ENCODE results near the gene ATRIP. TPM values are rescaled to one million over a fixed set of nuclear protein-coding genes. Genes with fewer than 3 reads are reported as not detected.

ATRIP gene
- total and polyA plus RNA-seq, 2 of the 4 experiments (the other 2 are of a cell fraction): 6.8 to 10.8 TPM

- 60% methylated on average over 1 of the region's 1 CpG; no CpG with 5 or more reads in 1 of the 2 experiments for WGBS, 2 experiments (ENCODE audit: extremely low coverage in 2 of 2, insufficient read length in 1 of 2)
- dilution Hi-C loops (cut with HindIII; ENCODE audit: low sequenced_read_pairs, unreplicated experiment) (no loop called here), in situ Hi-C loops (cut with MboI; ENCODE audit: low sequenced_read_pairs) (no loop called here), intact Hi-C loops (cut with micrococcal nuclease) (no loop called here)
- H3K79me1 ChIP-seq (ENCODE audit: low read depth in 1 of 2, low read length in 2 of 2): peaks cover 4 to 71% of the 10 kb centered on the region in 2 experiments
- no peak overlapping the region for H4K8ac ChIP-seq (ENCODE audit: low read depth in 2 of 2, low read length in 2 of 2)
- H3K4me2 ChIP-seq (ENCODE audit: low read depth, low read length): no peak overlapping the region
- no peak overlapping the region for H2BK20ac ChIP-seq (ENCODE audit: low read depth, low read length)
- no peak overlapping the region for H2BK5ac ChIP-seq (ENCODE audit: low read depth, low read length, poor library complexity, severe bottlenecking)
- no peaks in the 10 kb centered on the region for H3K9me3 ChIP-seq (ENCODE audit: control insufficient read depth, insufficient read depth, low read length)
- H2BK15ac ChIP-seq (ENCODE audit: low read depth, low read length): no peak overlapping the region
- H3K9me1 ChIP-seq (ENCODE audit: insufficient read depth, low read length): peaks cover 16% of the 10 kb centered on the region; the same call in 1 of the 2 replicates
- no peak overlapping the region for H3K9ac ChIP-seq (ENCODE audit: low read depth, low read length)
- H2AK9ac ChIP-seq (replicated peaks; ENCODE audit: low read depth, low read length, poor library complexity): no peak overlapping the region
- no peak overlapping the region for H3K27ac ChIP-seq (ENCODE audit: insufficient read depth, low read length)
- H3K36me3 ChIP-seq (ENCODE audit: control insufficient read depth, insufficient read depth, low read length): peaks cover 34% of the 10 kb centered on the region
- no peak overlapping the region for H2AFZ ChIP-seq (replicated peaks; ENCODE audit: low read length, poor library complexity)
- POLR2A ChIA-PET (ENCODE audit: unreplicated experiment): no interaction called here
- H2BK120ac ChIP-seq (ENCODE audit: low read depth, low read length): no peak overlapping the region
- CTCF ChIA-PET: no interaction called here
- H2AK5ac ChIP-seq (ENCODE audit: low read depth, low read length): no peak overlapping the region
- no peaks in the 10 kb centered on the region; the same call in 1 of the 2 replicates for H4K20me1 ChIP-seq (ENCODE audit: insufficient read depth, low read length)
- no peak for TF ChIP-seq RAD21 (IDR thresholded peaks at IDR 0.05; ENCODE audit: low read length)
- TF ChIP-seq USF2 (IDR thresholded peaks at IDR 0.05; ENCODE audit: low read depth, low read length): no peak
- TF ChIP-seq MXI1 (IDR thresholded peaks at IDR 0.05; ENCODE audit: borderline replicate concordance, low read depth, low read length): no peak
- TF ChIP-seq RCOR1 (IDR thresholded peaks at IDR 0.05; ENCODE audit: insufficient replicate concordance, low read length): no peak
- TF ChIP-seq RFX5 (IDR thresholded peaks at IDR 0.05; ENCODE audit: low read depth, low read length): no peak
- TF ChIP-seq SMC3 (IDR thresholded peaks at IDR 0.05; ENCODE audit: low read depth, low read length): no peak
- TF ChIP-seq CHD1 (IDR thresholded peaks at IDR 0.05; ENCODE audit: low read depth, low read length): no peak
- TF ChIP-seq BHLHE40 (IDR thresholded peaks at IDR 0.05; ENCODE audit: low read depth, low read length): no peak
- no peak for TF ChIP-seq MAFK (IDR thresholded peaks at IDR 0.05; ENCODE audit: low read depth, low read length)
- no peak for TF ChIP-seq POLR2A (IDR thresholded peaks at IDR 0.05; ENCODE audit: low read depth, low read length)
- no peak for TF ChIP-seq NFE2L2 (IDR thresholded peaks at IDR 0.05; ENCODE audit: low read depth, low read length)
- TF ChIP-seq MAZ (IDR thresholded peaks at IDR 0.05; ENCODE audit: borderline replicate concordance, low read depth, low read length): no peak
- TF ChIP-seq FOS (IDR thresholded peaks at IDR 0.05; ENCODE audit: low read depth, low read length): no peak
- no peak for TF ChIP-seq ELK1 (IDR thresholded peaks at IDR 0.05; ENCODE audit: borderline replicate concordance, low read depth, low read length)
- TF ChIP-seq CEBPB (IDR thresholded peaks at IDR 0.05; ENCODE audit: low read depth, low read length): no peak
- no peak for TF ChIP-seq CTCF (conservative IDR thresholded peaks at IDR 0.05; ENCODE audit: low read depth, low read length)
- no peak overlapping the region; the same call in 1 of the 2 replicates for H3K23ac ChIP-seq (ENCODE audit: low read depth, low read length)
- ATAC-seq (ENCODE audit: low read depth) (no peak), DNase-seq (no peak)
- H3K4me3 ChIP-seq (ENCODE audit: insufficient read depth, low read depth, low read length): no peak overlapping the region
- peaks cover 22% of the 10 kb centered on the region for H3K4me1 ChIP-seq (ENCODE audit: control insufficient read depth, insufficient read depth, low read length)
- no peak overlapping the region for H3K56ac ChIP-seq (ENCODE audit: extremely low read depth, insufficient read depth, low read length)
- H3K4ac ChIP-seq (ENCODE audit: low read depth, low read length): no peak overlapping the region
- H4K5ac ChIP-seq (ENCODE audit: low read depth, low read length): no peak overlapping the region
- no peak overlapping the region for H4K91ac ChIP-seq (ENCODE audit: insufficient read depth, low read depth, low read length)
- no peak overlapping the region for H3K14ac ChIP-seq (replicated peaks; ENCODE audit: low read depth, low read length)
- H3K18ac ChIP-seq (ENCODE audit: low read depth, low read length): no peak overlapping the region
- H3K27me3 ChIP-seq (ENCODE audit: control insufficient read depth, insufficient read depth, low read length): no peaks in the 10 kb centered on the region
- BruUV-seq (replicated peaks): no TSS peak
Measured at GRCh38 chr3:48470286-48470685, 23.7 kb downstream of the ATRIP start.

Measured in IMR-90 (cell line).